C4-2B (cell line): Measurements from ENCODE around the gene DCLK3.

ENCODE experiments used
- ZFX ChIP-seq: fragments of 450-650 bp; IDR thresholded peaks from 2 replicates; pipeline ENCODE4 v1.6.1; 2017
- TF ChIP-seq, protein P1 (sequence below): fragments of 450-650 bp; conservative IDR thresholded peaks from 2 replicates; pipeline ENCODE4 v1.5.1; 2017; ENCODE audit warnings: mild to moderate bottlenecking

DNA sequence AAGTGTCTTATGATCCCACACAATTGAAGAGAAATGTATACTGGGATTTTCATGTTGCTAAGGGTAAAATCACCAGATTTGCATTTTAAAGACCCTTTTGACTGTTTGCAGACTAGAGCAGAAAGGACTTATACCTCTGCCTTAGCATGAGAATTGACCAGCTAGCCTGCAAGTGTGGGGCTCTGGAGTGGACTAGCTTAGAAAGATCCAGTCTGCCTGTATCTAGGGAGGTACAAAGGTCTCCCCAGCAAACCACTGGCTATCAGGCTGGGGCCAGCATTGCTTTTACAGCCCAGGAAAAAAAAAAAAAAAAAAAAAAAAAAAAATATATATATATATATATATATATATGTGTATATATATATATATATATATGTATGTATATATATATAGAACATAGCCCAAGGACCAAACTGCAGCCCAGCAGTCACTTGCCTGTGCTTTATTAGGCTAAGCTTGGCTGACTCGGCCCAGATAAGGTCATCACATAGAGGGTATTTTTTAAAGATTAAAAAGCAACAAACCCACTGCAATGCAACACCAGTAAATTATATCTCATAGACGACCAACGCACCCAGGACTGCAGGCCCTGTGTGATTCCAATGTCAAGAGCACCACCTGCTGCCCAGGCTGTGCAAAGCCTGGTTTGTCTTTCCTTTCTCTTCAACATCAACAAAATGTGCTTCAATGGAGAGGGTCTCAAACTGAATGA, 63.7 kb downstream of the DCLK3 start:
- TF ChIP-seq, protein P1, sequence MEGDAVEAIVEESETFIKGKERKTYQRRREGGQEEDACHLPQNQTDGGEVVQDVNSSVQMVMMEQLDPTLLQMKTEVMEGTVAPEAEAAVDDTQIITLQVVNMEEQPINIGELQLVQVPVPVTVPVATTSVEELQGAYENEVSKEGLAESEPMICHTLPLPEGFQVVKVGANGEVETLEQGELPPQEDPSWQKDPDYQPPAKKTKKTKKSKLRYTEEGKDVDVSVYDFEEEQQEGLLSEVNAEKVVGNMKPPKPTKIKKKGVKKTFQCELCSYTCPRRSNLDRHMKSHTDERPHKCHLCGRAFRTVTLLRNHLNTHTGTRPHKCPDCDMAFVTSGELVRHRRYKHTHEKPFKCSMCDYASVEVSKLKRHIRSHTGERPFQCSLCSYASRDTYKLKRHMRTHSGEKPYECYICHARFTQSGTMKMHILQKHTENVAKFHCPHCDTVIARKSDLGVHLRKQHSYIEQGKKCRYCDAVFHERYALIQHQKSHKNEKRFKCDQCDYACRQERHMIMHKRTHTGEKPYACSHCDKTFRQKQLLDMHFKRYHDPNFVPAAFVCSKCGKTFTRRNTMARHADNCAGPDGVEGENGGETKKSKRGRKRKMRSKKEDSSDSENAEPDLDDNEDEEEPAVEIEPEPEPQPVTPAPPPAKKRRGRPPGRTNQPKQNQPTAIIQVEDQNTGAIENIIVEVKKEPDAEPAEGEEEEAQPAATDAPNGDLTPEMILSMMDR = peak; percentile 72
- TF ChIP-seq ZFX = no peak
